Ovary (tissue), 3 donors: ENCODE data around the gene LAPTM5.

Experiments
- CTCF ChIP-seq, 3 donors: fragments of 450-650 bp in 2 of 3; fragments of 200-600 bp in 1 of 3; IDR thresholded peaks; one replicate each; pipeline versions ENCODE4 v1.5.1 to v1.8.0; 2016 to 2022; ENCODE audit warnings: antibody characterized with exemption in 3 of 3, mild to moderate bottlenecking in 1 of 3
- EP300 ChIP-seq: sonication (generic); formaldehyde crosslinking; IDR thresholded peaks from one replicate; pipeline ENCODE4 v1.6.1; 2017; ENCODE audit warnings: antibody characterized with exemption
- POLR2A ChIP-seq: fragments of 450-650 bp; IDR thresholded peaks from one replicate; pipeline ENCODE4 v1.6.1; 2017; ENCODE audit warnings: antibody characterized with exemption, mild to moderate bottlenecking, moderate library complexity
- donor health status: DM: no; HTN: no; CAD: no.

- TF ChIP-seq CTCF (IDR thresholded peaks at IDR 0.05) (no peak), POLR2A (no peak), EP300 (no peak)
These were observed 29.7 kb upstream of the LAPTM5 start for GRCh38 chr1:30787266-30787665.
